Measurements from ENCODE around the gene HACD1. TPM values are rescaled to one million over a fixed set of nuclear protein-coding genes. Genes with fewer than 3 reads are reported as not detected.

Gene HACD1
- total and polyA plus RNA-seq, 10 of the 15 experiments (the other 5 are each of a cell fraction or from before 2014, with no cell fraction given): 0.22 to 1.5 (median 0.78) TPM; not detected in 1

GRCh38 chr10:17544465-17544864 lies 72.7 kb downstream of the HACD1 start (continued):
- TF ChIP-seq REST (IDR thresholded peaks at IDR 0.05; ENCODE audit: low read depth, low read length) (no peak), SRF (IDR thresholded peaks at IDR 0.05; ENCODE audit: low read depth in 2 of 2, low read length in 2 of 2) (no peak), SMC3 (IDR thresholded peaks at IDR 0.05; ENCODE audit: borderline replicate concordance, low read length) (no peak), CBFB (IDR thresholded peaks at IDR 0.05; ENCODE audit: low read depth) (no peak), SMAD1 (IDR thresholded peaks at IDR 0.05; ENCODE audit: low read depth, partially characterized antibody) (no peak), TCF3 (IDR thresholded peaks at IDR 0.05; ENCODE audit: borderline replicate concordance, insufficient read depth, low read depth, low read length) (no peak), NR2F1 (conservative IDR thresholded peaks at IDR 0.05) (no peak)
- TF ChIP-seq, protein P1, sequence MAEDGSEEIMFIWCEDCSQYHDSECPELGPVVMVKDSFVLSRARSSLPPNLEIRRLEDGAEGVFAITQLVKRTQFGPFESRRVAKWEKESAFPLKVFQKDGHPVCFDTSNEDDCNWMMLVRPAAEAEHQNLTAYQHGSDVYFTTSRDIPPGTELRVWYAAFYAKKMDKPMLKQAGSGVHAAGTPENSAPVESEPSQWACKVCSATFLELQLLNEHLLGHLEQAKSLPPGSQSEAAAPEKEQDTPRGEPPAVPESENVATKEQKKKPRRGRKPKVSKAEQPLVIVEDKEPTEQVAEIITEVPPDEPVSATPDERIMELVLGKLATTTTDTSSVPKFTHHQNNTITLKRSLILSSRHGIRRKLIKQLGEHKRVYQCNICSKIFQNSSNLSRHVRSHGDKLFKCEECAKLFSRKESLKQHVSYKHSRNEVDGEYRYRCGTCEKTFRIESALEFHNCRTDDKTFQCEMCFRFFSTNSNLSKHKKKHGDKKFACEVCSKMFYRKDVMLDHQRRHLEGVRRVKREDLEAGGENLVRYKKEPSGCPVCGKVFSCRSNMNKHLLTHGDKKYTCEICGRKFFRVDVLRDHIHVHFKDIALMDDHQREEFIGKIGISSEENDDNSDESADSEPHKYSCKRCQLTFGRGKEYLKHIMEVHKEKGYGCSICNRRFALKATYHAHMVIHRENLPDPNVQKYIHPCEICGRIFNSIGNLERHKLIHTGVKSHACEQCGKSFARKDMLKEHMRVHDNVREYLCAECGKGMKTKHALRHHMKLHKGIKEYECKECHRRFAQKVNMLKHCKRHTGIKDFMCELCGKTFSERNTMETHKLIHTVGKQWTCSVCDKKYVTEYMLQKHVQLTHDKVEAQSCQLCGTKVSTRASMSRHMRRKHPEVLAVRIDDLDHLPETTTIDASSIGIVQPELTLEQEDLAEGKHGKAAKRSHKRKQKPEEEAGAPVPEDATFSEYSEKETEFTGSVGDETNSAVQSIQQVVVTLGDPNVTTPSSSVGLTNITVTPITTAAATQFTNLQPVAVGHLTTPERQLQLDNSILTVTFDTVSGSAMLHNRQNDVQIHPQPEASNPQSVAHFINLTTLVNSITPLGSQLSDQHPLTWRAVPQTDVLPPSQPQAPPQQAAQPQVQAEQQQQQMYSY (CRISPR knock-in tag; IDR thresholded peaks at IDR 0.05): no peak

Small RNAs within 50 kb of the gene (small RNA-seq; reads per million reads assigned to genes)
- not detected for gene AC069542.2

Other genes starting within 250 kb of the HACD1 start
- gene ST8SIA6, start 162.8 kb downstream of the HACD1 start, total RNA-seq (2014; rRNA removed): not detected in 2 replicates
- not detected in 2 replicates for gene ST8SIA6, start 162.8 kb downstream of the HACD1 start, total RNA-seq (2014; rRNA removed; fragmentation: Illumina TruSeq; extraction: Trizol)
- not detected in 2 replicates for gene ST8SIA6, start 162.8 kb downstream of the HACD1 start, total RNA-seq (2021)
- 0.22 and 0.29 TPM in 2 replicates for gene ST8SIA6, start 162.8 kb downstream of the HACD1 start, polyA plus RNA-seq (2011; rRNA removed)
- gene ST8SIA6, start 162.8 kb downstream of the HACD1 start, polyA plus RNA-seq (2014; fragmentation: Illumina TruSeq; extraction: Trizol): not detected in 2 replicates
- gene ST8SIA6, start 162.8 kb downstream of the HACD1 start, polyA plus RNA-seq (2014; fragmentation: Nextera tagmentation; extraction: Ambion mirVana): not detected
- gene ST8SIA6, start 162.8 kb downstream of the HACD1 start, polyA plus RNA-seq (2014; rRNA removed): not detected in 2 replicates
- gene ST8SIA6, start 162.8 kb downstream of the HACD1 start, polyA plus RNA-seq (2016; fragmentation: Nextera tagmentation; extraction: Ambion mirVana): not detected
- 11.1 and 11.5 TPM in 2 replicates for gene STAM, start 26.8 kb upstream of the HACD1 start, total RNA-seq (2014; rRNA removed)
- 14.7 and 15.1 TPM in 2 replicates for gene STAM, start 26.8 kb upstream of the HACD1 start, total RNA-seq (2014; rRNA removed; fragmentation: Illumina TruSeq; extraction: Trizol)
- gene STAM, start 26.8 kb upstream of the HACD1 start, total RNA-seq (2021): 11.3 and 14.2 TPM in 2 replicates
- gene STAM, start 26.8 kb upstream of the HACD1 start, polyA plus RNA-seq (2011; rRNA removed): 15.9 and 18.9 TPM in 2 replicates
- gene STAM, start 26.8 kb upstream of the HACD1 start, polyA plus RNA-seq (2014; fragmentation: Illumina TruSeq; extraction: Trizol): 15.5 and 16.0 TPM in 2 replicates
- gene STAM, start 26.8 kb upstream of the HACD1 start, polyA plus RNA-seq (2014; fragmentation: Nextera tagmentation; extraction: Ambion mirVana): 1 to 10 TPM; 8.8 to 9.6 TPM
- 9.3 and 9.7 TPM in 2 replicates for gene STAM, start 26.8 kb upstream of the HACD1 start, polyA plus RNA-seq (2014; rRNA removed)
- gene STAM, start 26.8 kb upstream of the HACD1 start, polyA plus RNA-seq (2016; fragmentation: Nextera tagmentation; extraction: Ambion mirVana): 10 to 100 TPM; 14.6 to 15.8 TPM
- gene TMEM236, start 134.8 kb upstream of the HACD1 start, total RNA-seq (2014; rRNA removed): not detected in 2 replicates
- gene TMEM236, start 134.8 kb upstream of the HACD1 start, total RNA-seq (2014; rRNA removed; fragmentation: Illumina TruSeq; extraction: Trizol): not detected in 2 replicates
- gene TMEM236, start 134.8 kb upstream of the HACD1 start, total RNA-seq (2021): not detected in 2 replicates
- gene TMEM236, start 134.8 kb upstream of the HACD1 start, polyA plus RNA-seq (2011; rRNA removed): 0.01 and 0.03 TPM in 2 replicates
- not detected in 2 replicates for gene TMEM236, start 134.8 kb upstream of the HACD1 start, polyA plus RNA-seq (2014; fragmentation: Illumina TruSeq; extraction: Trizol)
- not detected for gene TMEM236, start 134.8 kb upstream of the HACD1 start, polyA plus RNA-seq (2014; fragmentation: Nextera tagmentation; extraction: Ambion mirVana)
- not detected in 2 replicates for gene TMEM236, start 134.8 kb upstream of the HACD1 start, polyA plus RNA-seq (2014; rRNA removed)
- not detected for gene TMEM236, start 134.8 kb upstream of the HACD1 start, polyA plus RNA-seq (2016; fragmentation: Nextera tagmentation; extraction: Ambion mirVana)
- gene MRC1, start 192.0 kb upstream of the HACD1 start, total RNA-seq (2014; rRNA removed): not detected in 2 replicates
- gene MRC1, start 192.0 kb upstream of the HACD1 start, total RNA-seq (2014; rRNA removed; fragmentation: Illumina TruSeq; extraction: Trizol): 0.04 TPM in 1 of 2 replicates, not detected in the other
- gene MRC1, start 192.0 kb upstream of the HACD1 start, total RNA-seq (2021): 0.19 and 0.21 TPM in 2 replicates
- 0.01 TPM in 1 of 2 replicates, not detected in the other for gene MRC1, start 192.0 kb upstream of the HACD1 start, polyA plus RNA-seq (2011; rRNA removed)
- gene MRC1, start 192.0 kb upstream of the HACD1 start, polyA plus RNA-seq (2014; fragmentation: Illumina TruSeq; extraction: Trizol): 0.03 TPM in 1 of 2 replicates, not detected in the other
- gene MRC1, start 192.0 kb upstream of the HACD1 start, polyA plus RNA-seq (2014; fragmentation: Nextera tagmentation; extraction: Ambion mirVana): under 1 TPM in 1 of 2 experiments, not detected in 1; 0.02 TPM
- 0.01 TPM in 1 of 2 replicates, not detected in the other for gene MRC1, start 192.0 kb upstream of the HACD1 start, polyA plus RNA-seq (2014; rRNA removed)
- gene MRC1, start 192.0 kb upstream of the HACD1 start, polyA plus RNA-seq (2016; fragmentation: Nextera tagmentation; extraction: Ambion mirVana): not detected

All from GM12878 (cell line).